Measurements from ENCODE around the gene ITGA11.
"Not testable (repeated sequence)": the region's sequence is repeated elsewhere in the genome, so short reads cannot be mapped to it uniquely, and the experiment has no call there.

The ITGA11 gene

GRCh38 chr15:68425428-68426060, 6.4 kb downstream of the ITGA11 start:
- no peak for DNase-seq

GRCh38 chr15:68424754-68425390, 7.1 kb downstream of the ITGA11 start:
- DNase-seq, result no peak

GRCh38 chr15:68423359-68424296, 8.3 kb downstream of the ITGA11 start:
- no peak for DNase-seq

- DNase-seq, result not testable (repeated sequence)
These were observed 9.4 kb downstream of the ITGA11 start for GRCh38 chr15:68422403-68423145.

- no peak for DNase-seq
These were observed 10.1 kb downstream of the ITGA11 start for GRCh38 chr15:68421798-68422402.

- DNase-seq, result no peak
These were observed 10.8 kb downstream of the ITGA11 start for GRCh38 chr15:68421115-68421551.

GRCh38 chr15:68420186-68420684, 11.7 kb downstream of the ITGA11 start:
- DNase-seq, result no peak

- no peak for DNase-seq
These were observed 12.4 kb downstream of the ITGA11 start for GRCh38 chr15:68419301-68420175.

GRCh38 chr15:68418611-68419161, 13.3 kb downstream of the ITGA11 start:
- no peak for DNase-seq

GRCh38 chr15:68417897-68418296, 14.1 kb downstream of the ITGA11 start:
- DNase-seq, result no peak

- no peak for DNase-seq
These were observed 14.9 kb downstream of the ITGA11 start for GRCh38 chr15:68417051-68417450.

- no peak for DNase-seq
These were observed 15.8 kb downstream of the ITGA11 start for GRCh38 chr15:68416158-68416535.

- DNase-seq, result no peak
These were observed 16.3 kb downstream of the ITGA11 start for GRCh38 chr15:68415501-68416157.

- no peak for DNase-seq
These were observed 16.9 kb downstream of the ITGA11 start for GRCh38 chr15:68415061-68415460.

GRCh38 chr15:68414591-68414990, 17.4 kb downstream of the ITGA11 start:
- no peak for DNase-seq

GRCh38 chr15:68414206-68414555, 17.8 kb downstream of the ITGA11 start:
- no peak for DNase-seq

GRCh38 chr15:68413363-68414205, 18.4 kb downstream of the ITGA11 start:
- no peak for DNase-seq

- DNase-seq, result no peak
These were observed 19.7 kb downstream of the ITGA11 start for GRCh38 chr15:68412218-68412617.

- no peak for DNase-seq
These were observed 20.2 kb downstream of the ITGA11 start for GRCh38 chr15:68411735-68412134.

GRCh38 chr15:68411343-68411675, 20.7 kb downstream of the ITGA11 start:
- DNase-seq, result no peak
